ENCODE results near the gene SARNP. TPM values are rescaled to one million over a fixed set of nuclear protein-coding genes. Genes with fewer than 3 reads are reported as not detected.

The SARNP gene
- total RNA-seq, 2 donors from 2014 or later, result 39.1 to 49.2 TPM

GRCh38 chr12:55734595-55734994 lies 82.9 kb downstream of the SARNP start:
- TF ChIP-seq CTCF (IDR thresholded peaks at IDR 0.05), result no peak
- Histone ChIP-seq H3K9me3 (no peaks in the 10 kb centered on the region), H3K27me3 (replicated peaks; ENCODE audit: insufficient read depth) (no peaks in the 10 kb centered on the region), H3K4me1 (ENCODE audit: control insufficient read depth in 1 of 2, low read depth in 2 of 2) (peaks cover 14 to 26% of the 10 kb centered on the region in 2 donors), H3K27ac (no peak overlapping the region), H3K4me3 (no peak overlapping the region), H3K36me3 (no peaks in the 10 kb centered on the region)
- ATAC-seq (ENCODE audit: insufficient number of reproducible peaks, low FRiP score, low read depth) (no peak), DNase-seq (ENCODE audit: low spot score) (no peak)

- Histone ChIP-seq H3K27me3 (replicated peaks; ENCODE audit: insufficient read depth) (no peaks in the 10 kb centered on the region), H3K4me1 (ENCODE audit: control insufficient read depth in 1 of 2, low read depth in 2 of 2) (peaks cover 14 to 26% of the 10 kb centered on the region in 2 donors), H3K27ac (no peak overlapping the region), H3K9me3 (no peaks in the 10 kb centered on the region), H3K36me3 (no peaks in the 10 kb centered on the region), H3K4me3 (no peak overlapping the region)
- DNase-seq (ENCODE audit: low spot score), result no peak
- no peak for TF ChIP-seq CTCF (IDR thresholded peaks at IDR 0.05)
- no peak for ATAC-seq (ENCODE audit: insufficient number of reproducible peaks, low FRiP score, low read depth)
Measured at GRCh38 chr12:55733858-55734257, 83.7 kb downstream of the SARNP start.

GRCh38 chr12:55733021-55733555 lies 84.4 kb downstream of the SARNP start:
- no peak overlapping the region for H3K27ac ChIP-seq

GRCh38 chr12:55732288-55732687 lies 85.2 kb downstream of the SARNP start:
- Histone ChIP-seq H3K4me3 (no peak overlapping the region), H3K27me3 (replicated peaks; ENCODE audit: insufficient read depth) (no peaks in the 10 kb centered on the region), H3K4me1 (ENCODE audit: control insufficient read depth in 1 of 2, low read depth in 2 of 2) (peaks cover 13 to 23% of the 10 kb centered on the region in 2 donors), H3K36me3 (no peaks in the 10 kb centered on the region), H3K27ac (no peak overlapping the region), H3K9me3 (no peaks in the 10 kb centered on the region)
- ATAC-seq (ENCODE audit: insufficient number of reproducible peaks, low FRiP score, low read depth) (no peak), DNase-seq (ENCODE audit: low spot score) (no peak)
- no peak for TF ChIP-seq CTCF (IDR thresholded peaks at IDR 0.05)

More at GRCh38 chr12:55733021-55733555, 84.4 kb downstream of the SARNP start:
- ATAC-seq (ENCODE audit: insufficient number of reproducible peaks, low FRiP score, low read depth) (no peak), DNase-seq (ENCODE audit: low spot score) (no peak)
- no peak for TF ChIP-seq CTCF (IDR thresholded peaks at IDR 0.05)
- H3K4me3 ChIP-seq, result no peak overlapping the region
- H3K4me1 ChIP-seq (ENCODE audit: control insufficient read depth in 1 of 2, low read depth in 2 of 2), result peaks cover 13 to 25% of the 10 kb centered on the region in 2 donors
- no peaks in the 10 kb centered on the region for H3K9me3 ChIP-seq
- no peaks in the 10 kb centered on the region for H3K36me3 ChIP-seq
- H3K27me3 ChIP-seq (replicated peaks; ENCODE audit: insufficient read depth), result no peaks in the 10 kb centered on the region

GRCh38 chr12:55729819-55730818 lies 87.4 kb downstream of the SARNP start:
- peak overlapping the region; percentile 98 to 100 for H3K27ac ChIP-seq
- H3K27me3 ChIP-seq (replicated peaks; ENCODE audit: insufficient read depth), result no peaks in the 10 kb centered on the region
- peak overlapping the region; percentile 95 for H3K4me3 ChIP-seq
- no peak for DNase-seq (ENCODE audit: low spot score)
- H3K9me3 ChIP-seq, result no peaks in the 10 kb centered on the region
- H3K36me3 ChIP-seq, result peaks cover 15% of the 10 kb centered on the region
- peak; percentile 9 for ATAC-seq (ENCODE audit: insufficient number of reproducible peaks, low FRiP score, low read depth)
- H3K4me1 ChIP-seq (ENCODE audit: control insufficient read depth in 1 of 2, low read depth in 2 of 2), result peaks cover 23 to 42% of the 10 kb centered on the region in 2 donors
- TF ChIP-seq CTCF (IDR thresholded peaks at IDR 0.05), result no peak
